K562 (cell line): ENCODE results near the gene CCT3. TPM values are rescaled to one million over a fixed set of nuclear protein-coding genes. Genes with fewer than 3 reads are reported as not detected.

Source experiments
- BRD4 ChIP-seq: fragments of 200-600 bp; sonication (generic); IDR thresholded peaks from 2 replicates; pipeline ENCODE4 v1.6.1; 2017; ENCODE audit warnings: inconsistent platforms
- DMBX1 ChIP-seq: fragments of 250-450 bp; sonication (Bioruptor Pico); IDR thresholded peaks from 2 replicates; pipeline ENCODE4 v1.8.0; 2022; ENCODE audit warnings: inconsistent platforms, mild to moderate bottlenecking, moderate library complexity, borderline replicate concordance
- MAZ ChIP-seq, 2 experiments: fragments of 450-650 bp in 1 of 2; sonication (generic) in 1 of 2; formaldehyde crosslinking; IDR thresholded peaks in 1 of 2; conservative IDR thresholded peaks in 1 of 2; 2 replicates each; pipeline versions ENCODE4 v1.4.0 to v1.5.0; 2020; ENCODE audit warnings: mild to moderate bottlenecking in 1 of 2, missing genetic modification reagents in 1 of 2
- RAD51 ChIP-seq: fragments of 450-650 bp; IDR thresholded peaks from 2 replicates; pipeline ENCODE4 v1.7.1; 2016; ENCODE audit warnings: low read depth, mild to moderate bottlenecking, borderline replicate concordance
- TAL1 ChIP-seq: fragments of 450-650 bp; IDR thresholded peaks from 2 replicates; pipeline ENCODE4 v1.6.1; 2016; ENCODE audit warnings: mild to moderate bottlenecking
- polyA plus RNA-seq, 8 experiments: library from polyadenylated mRNA; depleted of rRNA in 4 of 8; stranded (reverse) in 5 of 8; unstranded in 3 of 8; fragments of >200 nt; fragmentation: Nextera tagmentation in 2 of 8; fragmentation: Illumina TruSeq in 1 of 8; extraction: Ambion mirVana in 2 of 8; extraction: Trizol in 1 of 8; gene quantifications; 2 replicates each; pipeline versions ENCODE4 v1.2.1 to v1.2.3, GENCODE V29; 2011 to 2014; ENCODE audit warnings: inconsistent platforms in 1 of 8, missing spikeins in 1 of 8
- total RNA-seq, 7 experiments: library from RNA; depleted of rRNA in 6 of 7; stranded (reverse); fragments of >200 nt in 6 of 7; fragmentation: Illumina TruSeq in 2 of 7; extraction: Trizol in 2 of 7; gene quantifications; 2 replicates each; pipeline versions ENCODE4 v1.2.1 to v1.2.3, GENCODE V29; 2011 to 2021; ENCODE audit warnings: low replicate concordance in 1 of 7
- TF ChIP-seq, protein P1 (sequence below): sonication (generic); formaldehyde crosslinking; IDR thresholded peaks from 2 replicates; pipeline ENCODE4 v1.8.0; 2022; ENCODE audit warnings: missing genetic modification reagents, mild to moderate bottlenecking, moderate library complexity, borderline replicate concordance
- TF ChIP-seq, protein P2 (sequence below): fragments of 450-650 bp; IDR thresholded peaks from 2 replicates; pipeline ENCODE4 v1.6.1; 2017; ENCODE audit warnings: antibody characterized with exemption, mild to moderate bottlenecking
- TF ChIP-seq, protein P3 (sequence below): fragments of 450-650 bp; IDR thresholded peaks from 2 replicates; pipeline ENCODE4 v1.6.1; 2016; ENCODE audit warnings: mild to moderate bottlenecking, moderate library complexity

The CCT3 gene
- total and polyA plus RNA-seq, 9 of the 15 experiments (the other 6 are each of a cell fraction or from before 2014, with no cell fraction given): 475 to 1,167 (median 610) TPM

DNA sequence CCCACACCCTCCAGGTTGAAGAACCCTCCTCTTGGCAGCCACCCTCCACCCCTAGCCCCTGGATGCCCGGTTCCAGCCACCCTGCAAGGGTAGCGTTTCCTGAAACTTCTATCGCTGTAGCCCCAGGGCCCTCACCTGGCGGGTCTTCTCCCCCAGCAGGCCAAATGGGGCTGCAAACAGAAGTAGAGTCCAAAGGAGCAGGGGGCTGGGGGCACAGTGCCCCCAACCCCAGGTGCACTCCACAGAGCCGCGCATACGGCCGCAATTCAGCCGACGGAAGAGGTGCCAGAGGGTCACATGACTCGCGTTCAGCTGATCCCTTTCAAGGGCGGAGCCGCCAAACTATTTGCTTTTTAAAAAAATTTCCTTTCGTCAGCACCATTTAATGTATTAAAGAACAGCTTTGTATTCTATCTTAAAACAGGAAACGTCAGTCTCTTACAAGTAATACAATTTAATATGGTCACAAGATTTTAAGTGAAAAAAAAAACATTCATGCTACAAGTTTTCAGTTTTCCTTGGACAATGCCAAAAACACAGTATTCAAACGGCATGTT lies 42.6 kb downstream of the CCT3 start, which contains the start of gene GLMP (continued):
- TF ChIP-seq, protein P1, sequence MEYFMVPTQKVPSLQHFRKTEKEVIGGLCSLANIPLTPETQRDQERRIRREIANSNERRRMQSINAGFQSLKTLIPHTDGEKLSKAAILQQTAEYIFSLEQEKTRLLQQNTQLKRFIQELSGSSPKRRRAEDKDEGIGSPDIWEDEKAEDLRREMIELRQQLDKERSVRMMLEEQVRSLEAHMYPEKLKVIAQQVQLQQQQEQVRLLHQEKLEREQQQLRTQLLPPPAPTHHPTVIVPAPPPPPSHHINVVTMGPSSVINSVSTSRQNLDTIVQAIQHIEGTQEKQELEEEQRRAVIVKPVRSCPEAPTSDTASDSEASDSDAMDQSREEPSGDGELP (CRISPR knock-in tag): peak; percentile 97
- TF ChIP-seq RAD51: peak; percentile 98
- 0 out of 2 replicates have a peak, but pooled peaks have one; percentile 41 for TF ChIP-seq BRD4
- 0 out of 2 replicates have a peak, but pooled peaks have one; percentile 42 for TF ChIP-seq DMBX1 (CRISPR knock-in tag)
- TF ChIP-seq, protein P2, sequence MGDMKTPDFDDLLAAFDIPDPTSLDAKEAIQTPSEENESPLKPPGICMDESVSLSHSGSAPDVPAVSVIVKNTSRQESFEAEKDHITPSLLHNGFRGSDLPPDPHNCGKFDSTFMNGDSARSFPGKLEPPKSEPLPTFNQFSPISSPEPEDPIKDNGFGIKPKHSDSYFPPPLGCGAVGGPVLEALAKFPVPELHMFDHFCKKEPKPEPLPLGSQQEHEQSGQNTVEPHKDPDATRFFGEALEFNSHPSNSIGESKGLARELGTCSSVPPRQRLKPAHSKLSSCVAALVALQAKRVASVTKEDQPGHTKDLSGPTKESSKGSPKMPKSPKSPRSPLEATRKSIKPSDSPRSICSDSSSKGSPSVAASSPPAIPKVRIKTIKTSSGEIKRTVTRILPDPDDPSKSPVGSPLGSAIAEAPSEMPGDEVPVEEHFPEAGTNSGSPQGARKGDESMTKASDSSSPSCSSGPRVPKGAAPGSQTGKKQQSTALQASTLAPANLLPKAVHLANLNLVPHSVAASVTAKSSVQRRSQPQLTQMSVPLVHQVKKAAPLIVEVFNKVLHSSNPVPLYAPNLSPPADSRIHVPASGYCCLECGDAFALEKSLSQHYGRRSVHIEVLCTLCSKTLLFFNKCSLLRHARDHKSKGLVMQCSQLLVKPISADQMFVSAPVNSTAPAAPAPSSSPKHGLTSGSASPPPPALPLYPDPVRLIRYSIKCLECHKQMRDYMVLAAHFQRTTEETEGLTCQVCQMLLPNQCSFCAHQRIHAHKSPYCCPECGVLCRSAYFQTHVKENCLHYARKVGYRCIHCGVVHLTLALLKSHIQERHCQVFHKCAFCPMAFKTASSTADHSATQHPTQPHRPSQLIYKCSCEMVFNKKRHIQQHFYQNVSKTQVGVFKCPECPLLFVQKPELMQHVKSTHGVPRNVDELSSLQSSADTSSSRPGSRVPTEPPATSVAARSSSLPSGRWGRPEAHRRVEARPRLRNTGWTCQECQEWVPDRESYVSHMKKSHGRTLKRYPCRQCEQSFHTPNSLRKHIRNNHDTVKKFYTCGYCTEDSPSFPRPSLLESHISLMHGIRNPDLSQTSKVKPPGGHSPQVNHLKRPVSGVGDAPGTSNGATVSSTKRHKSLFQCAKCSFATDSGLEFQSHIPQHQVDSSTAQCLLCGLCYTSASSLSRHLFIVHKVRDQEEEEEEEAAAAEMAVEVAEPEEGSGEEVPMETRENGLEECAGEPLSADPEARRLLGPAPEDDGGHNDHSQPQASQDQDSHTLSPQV: no peak
- TF ChIP-seq TAL1: no peak
- TF ChIP-seq, protein P3, sequence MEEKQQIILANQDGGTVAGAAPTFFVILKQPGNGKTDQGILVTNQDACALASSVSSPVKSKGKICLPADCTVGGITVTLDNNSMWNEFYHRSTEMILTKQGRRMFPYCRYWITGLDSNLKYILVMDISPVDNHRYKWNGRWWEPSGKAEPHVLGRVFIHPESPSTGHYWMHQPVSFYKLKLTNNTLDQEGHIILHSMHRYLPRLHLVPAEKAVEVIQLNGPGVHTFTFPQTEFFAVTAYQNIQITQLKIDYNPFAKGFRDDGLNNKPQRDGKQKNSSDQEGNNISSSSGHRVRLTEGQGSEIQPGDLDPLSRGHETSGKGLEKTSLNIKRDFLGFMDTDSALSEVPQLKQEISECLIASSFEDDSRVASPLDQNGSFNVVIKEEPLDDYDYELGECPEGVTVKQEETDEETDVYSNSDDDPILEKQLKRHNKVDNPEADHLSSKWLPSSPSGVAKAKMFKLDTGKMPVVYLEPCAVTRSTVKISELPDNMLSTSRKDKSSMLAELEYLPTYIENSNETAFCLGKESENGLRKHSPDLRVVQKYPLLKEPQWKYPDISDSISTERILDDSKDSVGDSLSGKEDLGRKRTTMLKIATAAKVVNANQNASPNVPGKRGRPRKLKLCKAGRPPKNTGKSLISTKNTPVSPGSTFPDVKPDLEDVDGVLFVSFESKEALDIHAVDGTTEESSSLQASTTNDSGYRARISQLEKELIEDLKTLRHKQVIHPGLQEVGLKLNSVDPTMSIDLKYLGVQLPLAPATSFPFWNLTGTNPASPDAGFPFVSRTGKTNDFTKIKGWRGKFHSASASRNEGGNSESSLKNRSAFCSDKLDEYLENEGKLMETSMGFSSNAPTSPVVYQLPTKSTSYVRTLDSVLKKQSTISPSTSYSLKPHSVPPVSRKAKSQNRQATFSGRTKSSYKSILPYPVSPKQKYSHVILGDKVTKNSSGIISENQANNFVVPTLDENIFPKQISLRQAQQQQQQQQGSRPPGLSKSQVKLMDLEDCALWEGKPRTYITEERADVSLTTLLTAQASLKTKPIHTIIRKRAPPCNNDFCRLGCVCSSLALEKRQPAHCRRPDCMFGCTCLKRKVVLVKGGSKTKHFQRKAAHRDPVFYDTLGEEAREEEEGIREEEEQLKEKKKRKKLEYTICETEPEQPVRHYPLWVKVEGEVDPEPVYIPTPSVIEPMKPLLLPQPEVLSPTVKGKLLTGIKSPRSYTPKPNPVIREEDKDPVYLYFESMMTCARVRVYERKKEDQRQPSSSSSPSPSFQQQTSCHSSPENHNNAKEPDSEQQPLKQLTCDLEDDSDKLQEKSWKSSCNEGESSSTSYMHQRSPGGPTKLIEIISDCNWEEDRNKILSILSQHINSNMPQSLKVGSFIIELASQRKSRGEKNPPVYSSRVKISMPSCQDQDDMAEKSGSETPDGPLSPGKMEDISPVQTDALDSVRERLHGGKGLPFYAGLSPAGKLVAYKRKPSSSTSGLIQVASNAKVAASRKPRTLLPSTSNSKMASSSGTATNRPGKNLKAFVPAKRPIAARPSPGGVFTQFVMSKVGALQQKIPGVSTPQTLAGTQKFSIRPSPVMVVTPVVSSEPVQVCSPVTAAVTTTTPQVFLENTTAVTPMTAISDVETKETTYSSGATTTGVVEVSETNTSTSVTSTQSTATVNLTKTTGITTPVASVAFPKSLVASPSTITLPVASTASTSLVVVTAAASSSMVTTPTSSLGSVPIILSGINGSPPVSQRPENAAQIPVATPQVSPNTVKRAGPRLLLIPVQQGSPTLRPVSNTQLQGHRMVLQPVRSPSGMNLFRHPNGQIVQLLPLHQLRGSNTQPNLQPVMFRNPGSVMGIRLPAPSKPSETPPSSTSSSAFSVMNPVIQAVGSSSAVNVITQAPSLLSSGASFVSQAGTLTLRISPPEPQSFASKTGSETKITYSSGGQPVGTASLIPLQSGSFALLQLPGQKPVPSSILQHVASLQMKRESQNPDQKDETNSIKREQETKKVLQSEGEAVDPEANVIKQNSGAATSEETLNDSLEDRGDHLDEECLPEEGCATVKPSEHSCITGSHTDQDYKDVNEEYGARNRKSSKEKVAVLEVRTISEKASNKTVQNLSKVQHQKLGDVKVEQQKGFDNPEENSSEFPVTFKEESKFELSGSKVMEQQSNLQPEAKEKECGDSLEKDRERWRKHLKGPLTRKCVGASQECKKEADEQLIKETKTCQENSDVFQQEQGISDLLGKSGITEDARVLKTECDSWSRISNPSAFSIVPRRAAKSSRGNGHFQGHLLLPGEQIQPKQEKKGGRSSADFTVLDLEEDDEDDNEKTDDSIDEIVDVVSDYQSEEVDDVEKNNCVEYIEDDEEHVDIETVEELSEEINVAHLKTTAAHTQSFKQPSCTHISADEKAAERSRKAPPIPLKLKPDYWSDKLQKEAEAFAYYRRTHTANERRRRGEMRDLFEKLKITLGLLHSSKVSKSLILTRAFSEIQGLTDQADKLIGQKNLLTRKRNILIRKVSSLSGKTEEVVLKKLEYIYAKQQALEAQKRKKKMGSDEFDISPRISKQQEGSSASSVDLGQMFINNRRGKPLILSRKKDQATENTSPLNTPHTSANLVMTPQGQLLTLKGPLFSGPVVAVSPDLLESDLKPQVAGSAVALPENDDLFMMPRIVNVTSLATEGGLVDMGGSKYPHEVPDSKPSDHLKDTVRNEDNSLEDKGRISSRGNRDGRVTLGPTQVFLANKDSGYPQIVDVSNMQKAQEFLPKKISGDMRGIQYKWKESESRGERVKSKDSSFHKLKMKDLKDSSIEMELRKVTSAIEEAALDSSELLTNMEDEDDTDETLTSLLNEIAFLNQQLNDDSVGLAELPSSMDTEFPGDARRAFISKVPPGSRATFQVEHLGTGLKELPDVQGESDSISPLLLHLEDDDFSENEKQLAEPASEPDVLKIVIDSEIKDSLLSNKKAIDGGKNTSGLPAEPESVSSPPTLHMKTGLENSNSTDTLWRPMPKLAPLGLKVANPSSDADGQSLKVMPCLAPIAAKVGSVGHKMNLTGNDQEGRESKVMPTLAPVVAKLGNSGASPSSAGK: peak; percentile 73
- TF ChIP-seq MAZ (CRISPR knock-in tag; conservative IDR thresholded peaks at IDR 0.05 in 1 of 2, IDR thresholded peaks at IDR 0.05 in 1 of 2): peak in 1 of 2 experiments; percentile 31; a peak in 1 of 4 replicates
